Type B pancreatic cell (in vitro differentiated cells): ENCODE data around the gene ITPKB. TPM values are rescaled to one million over a fixed set of nuclear protein-coding genes. Genes with fewer than 3 reads are reported as not detected.
"Not testable (repeated sequence)": the region's sequence is repeated elsewhere in the genome, so short reads cannot be mapped to it uniquely, and the experiment has no call there.

Experiments used
- DNase-seq: peaks from one replicate; pipeline ENCODE4 v3.0.0; 2021; ENCODE audit warnings: mixed read lengths; ENCODE audit not compliant: unreplicated experiment; ENCODE audit errors: extremely low spot score
- H3K27ac Mint-ChIP-seq: 2 replicates; pipeline ENCODE4 v1.8.0; 2021; ENCODE audit warnings: mild to moderate bottlenecking, mixed read lengths
- H3K27me3 Mint-ChIP-seq: 2 replicates; pipeline ENCODE4 v1.8.0; 2021; ENCODE audit warnings: mixed read lengths
- H3K36me3 Mint-ChIP-seq: 2 replicates; pipeline ENCODE4 v1.8.0; 2021; ENCODE audit warnings: mixed read lengths
- H3K4me1 Mint-ChIP-seq: one replicate; pipeline ENCODE4 v1.8.0; 2021; ENCODE audit warnings: mixed read lengths; ENCODE audit not compliant: unreplicated experiment
- H3K4me3 Mint-ChIP-seq: 2 replicates; pipeline ENCODE4 v1.8.0; 2021; ENCODE audit warnings: mild to moderate bottlenecking, mixed read lengths
- H3K9me3 Mint-ChIP-seq: 2 replicates; pipeline ENCODE4 v1.8.0; 2021; ENCODE audit warnings: mixed read lengths
- CTCF ChIP-seq: fragments of 200-600 bp; sonication (generic); conservative IDR thresholded peaks from 2 replicates; pipeline ENCODE4 v1.5.0; 2021; ENCODE audit warnings: antibody characterized with exemption, mild to moderate bottlenecking
- total RNA-seq: library from RNA; stranded (reverse); gene quantifications from 2 replicates; pipeline ENCODE4 v1.2.1, GENCODE V29; 2021; ENCODE audit warnings: low replicate concordance

ITPKB gene
- total RNA-seq, 1 donor from 2014 or later: 31.4 TPM

- Mint-ChIP-seq H3K27me3 (peaks cover 6% of the 10 kb centered on the region), H3K27ac (no peak overlapping the region), H3K9me3 (no peaks in the 10 kb centered on the region), H3K4me3 (no peak overlapping the region), H3K4me1 (peaks cover 37% of the 10 kb centered on the region), H3K36me3 (no peaks in the 10 kb centered on the region)
- no peak for TF ChIP-seq CTCF
- DNase-seq: no peak
Observed at GRCh38 chr1:226603022-226603857, 135.8 kb downstream of the ITPKB start.

GRCh38 chr1:226602186-226603021 lies 136.7 kb downstream of the ITPKB start:
- H3K4me1 Mint-ChIP-seq: peaks cover 37% of the 10 kb centered on the region
- no peak for TF ChIP-seq CTCF
- no peak for DNase-seq
- no peaks in the 10 kb centered on the region for H3K36me3 Mint-ChIP-seq
- H3K4me3 Mint-ChIP-seq: no peak overlapping the region
- H3K9me3 Mint-ChIP-seq: no peaks in the 10 kb centered on the region
- H3K27ac Mint-ChIP-seq: no peak overlapping the region
- H3K27me3 Mint-ChIP-seq: peaks cover 6% of the 10 kb centered on the region

- Mint-ChIP-seq H3K4me3 (no peak overlapping the region), H3K27ac (no peak overlapping the region), H3K27me3 (peaks cover 6% of the 10 kb centered on the region), H3K9me3 (no peaks in the 10 kb centered on the region), H3K36me3 (no peaks in the 10 kb centered on the region), H3K4me1 (peaks cover 37% of the 10 kb centered on the region)
- no peak for TF ChIP-seq CTCF
- DNase-seq: no peak
Observed at GRCh38 chr1:226601456-226601855, 137.6 kb downstream of the ITPKB start.

GRCh38 chr1:226600254-226600653 lies 138.8 kb downstream of the ITPKB start:
- H3K27me3 Mint-ChIP-seq: peaks cover 9% of the 10 kb centered on the region
- no peak overlapping the region for H3K27ac Mint-ChIP-seq
- DNase-seq: no peak
- H3K9me3 Mint-ChIP-seq: peaks cover 6% of the 10 kb centered on the region
- no peaks in the 10 kb centered on the region for H3K36me3 Mint-ChIP-seq
- H3K4me3 Mint-ChIP-seq: no peak overlapping the region
- no peak for TF ChIP-seq CTCF
- H3K4me1 Mint-ChIP-seq: peaks cover 37% of the 10 kb centered on the region

GRCh38 chr1:226599636-226600238 lies 139.3 kb downstream of the ITPKB start:
- DNase-seq: no peak
- Mint-ChIP-seq H3K4me1 (peaks cover 35% of the 10 kb centered on the region), H3K9me3 (peaks cover 6% of the 10 kb centered on the region), H3K36me3 (no peaks in the 10 kb centered on the region), H3K27me3 (peaks cover 10% of the 10 kb centered on the region), H3K4me3 (no peak overlapping the region), H3K27ac (no peak overlapping the region)
- TF ChIP-seq CTCF: no peak

GRCh38 chr1:226598955-226599354 lies 140.1 kb downstream of the ITPKB start:
- Mint-ChIP-seq H3K4me1 (peaks cover 30% of the 10 kb centered on the region), H3K27me3 (peaks cover 12% of the 10 kb centered on the region)
- H3K36me3 Mint-ChIP-seq, DNase-seq, H3K27ac Mint-ChIP-seq, H3K9me3 Mint-ChIP-seq, H3K4me3 Mint-ChIP-seq: not testable (repeated sequence)
